GM19238 (cell line): ENCODE measurements around the gene HELZ.
"Not testable (repeated sequence)": the region's sequence is repeated elsewhere in the genome, so short reads cannot be mapped to it uniquely, and the experiment has no call there.

Source experiments
- DNase-seq: peaks from one replicate; pipeline ENCODE4 v3.0.0; 2011; ENCODE audit warnings: low spot score; ENCODE audit not compliant: insufficient read length

The HELZ gene

GRCh38 chr17:67121316-67121891 lies 123.6 kb downstream of the HELZ start:
- DNase-seq: no peak

GRCh38 chr17:67119102-67119501 lies 125.9 kb downstream of the HELZ start:
- no peak for DNase-seq

GRCh38 chr17:67116045-67116575 lies 128.9 kb downstream of the HELZ start:
- DNase-seq: no peak

- no peak for DNase-seq
Observed at GRCh38 chr17:67115401-67115800, 129.6 kb downstream of the HELZ start.

- DNase-seq: no peak
Observed at GRCh38 chr17:67113486-67113885, 131.5 kb downstream of the HELZ start.

GRCh38 chr17:67111808-67112207 lies 133.2 kb downstream of the HELZ start:
- no peak for DNase-seq

- no peak for DNase-seq
Observed at GRCh38 chr17:67111327-67111726, 133.7 kb downstream of the HELZ start.

GRCh38 chr17:67110619-67111018 lies 134.4 kb downstream of the HELZ start:
- DNase-seq: no peak

- DNase-seq: no peak
Observed at GRCh38 chr17:67109111-67109510, 135.9 kb downstream of the HELZ start.

GRCh38 chr17:67107811-67108775 lies 136.9 kb downstream of the HELZ start:
- DNase-seq: no peak

GRCh38 chr17:67107171-67107570 lies 137.8 kb downstream of the HELZ start:
- no peak for DNase-seq

GRCh38 chr17:67105213-67105612 lies 139.8 kb downstream of the HELZ start:
- DNase-seq: no peak

GRCh38 chr17:67104641-67105040 lies 140.4 kb downstream of the HELZ start:
- DNase-seq: not testable (repeated sequence)

- no peak for DNase-seq
Observed at GRCh38 chr17:67098006-67098405, 147.0 kb downstream of the HELZ start.

- DNase-seq: no peak
Observed at GRCh38 chr17:67096609-67097008, 148.4 kb downstream of the HELZ start.

GRCh38 chr17:67095803-67096202 lies 149.2 kb downstream of the HELZ start:
- DNase-seq: no peak

- not testable (repeated sequence) for DNase-seq
Observed at GRCh38 chr17:67095291-67095690, 149.7 kb downstream of the HELZ start.

GRCh38 chr17:67093348-67093747 lies 151.6 kb downstream of the HELZ start:
- no peak for DNase-seq

- not testable (repeated sequence) for DNase-seq
Observed at GRCh38 chr17:67092710-67093109, 152.3 kb downstream of the HELZ start.

GRCh38 chr17:67092291-67092690 lies 152.7 kb downstream of the HELZ start:
- no peak for DNase-seq

- no peak for DNase-seq
Observed at GRCh38 chr17:67090341-67090740, 154.7 kb downstream of the HELZ start.

- no peak for DNase-seq
Observed at GRCh38 chr17:67088639-67089038, 156.4 kb downstream of the HELZ start.
